ENCODE results near the gene MAP3K2.
A peak's percentile ranks its signal among the peaks of the same experiment; 100 is the strongest.

The MAP3K2 gene

GRCh38 chr2:127419448-127420038, 31.8 kb upstream of the MAP3K2 start:
- TF ChIP-seq CTCF (IDR thresholded peaks at IDR 0.05; ENCODE audit: extremely low read depth, missing control alignments), result no peak
- peak; percentile 31 for DNase-seq (ENCODE audit: low spot score)

- no peak for TF ChIP-seq CTCF (IDR thresholded peaks at IDR 0.05; ENCODE audit: extremely low read depth, missing control alignments)
- no peak for DNase-seq (ENCODE audit: low spot score)
Measured at GRCh38 chr2:127419112-127419430, 31.3 kb upstream of the MAP3K2 start.

GRCh38 chr2:127418300-127419111, 30.7 kb upstream of the MAP3K2 start, which contains the start of gene PROC:
Gene PROC, plus strand, starts transcription at chr2:127418427. Its CDS starts 1,516 bp downstream, at chr2:127419943.
- no peak for DNase-seq (ENCODE audit: low spot score)

GRCh38 chr2:127417406-127417805, 29.6 kb upstream of the MAP3K2 start:
- DNase-seq (ENCODE audit: low spot score), result no peak
- TF ChIP-seq CTCF (IDR thresholded peaks at IDR 0.05; ENCODE audit: extremely low read depth, missing control alignments), result no peak

More at GRCh38 chr2:127418300-127419111, 30.7 kb upstream of the MAP3K2 start, which contains the start of gene PROC:
- no peak for TF ChIP-seq CTCF (IDR thresholded peaks at IDR 0.05; ENCODE audit: extremely low read depth, missing control alignments)

GRCh38 chr2:127416506-127417001, 28.8 kb upstream of the MAP3K2 start:
- no peak for TF ChIP-seq CTCF (IDR thresholded peaks at IDR 0.05; ENCODE audit: extremely low read depth, missing control alignments)

GRCh38 chr2:127415593-127416505, 28.1 kb upstream of the MAP3K2 start:
- TF ChIP-seq CTCF (IDR thresholded peaks at IDR 0.05; ENCODE audit: extremely low read depth, missing control alignments), result peak; percentile 40
- DNase-seq (ENCODE audit: low spot score), result peak; percentile 84

More at GRCh38 chr2:127416506-127417001, 28.8 kb upstream of the MAP3K2 start:
- peak; percentile 36 for DNase-seq (ENCODE audit: low spot score)
